ENCODE data around the gene SLC1A2.

The SLC1A2 gene

DNA sequence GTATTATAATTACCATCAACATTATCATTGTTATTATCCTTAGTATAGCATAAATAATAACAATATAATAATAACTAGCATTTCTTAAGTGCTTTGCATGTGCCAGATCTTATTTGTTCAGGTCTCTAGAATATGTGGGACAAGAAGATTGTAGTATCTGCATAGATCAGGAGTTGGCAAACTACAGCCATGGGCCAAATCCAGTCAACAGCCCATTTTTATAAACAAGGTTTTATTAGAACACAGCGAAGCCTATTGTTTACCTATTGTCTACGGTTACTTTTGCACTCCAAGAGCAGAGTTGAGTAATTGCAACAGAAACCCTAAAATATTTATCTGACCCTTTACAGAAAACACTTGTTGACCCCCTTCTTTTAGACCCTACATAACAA, 81.4 kb downstream of the SLC1A2 start:
- Histone ChIP-seq H3F3A (ENCODE audit: insufficient read depth) (no peaks in the 10 kb centered on the region), H3K9ac (ENCODE audit: low read length) (no peak overlapping the region), H3K36me3 (ENCODE audit: low read length) (no peaks in the 10 kb centered on the region), H4K20me1 (ENCODE audit: low read depth, low read length) (no peaks in the 10 kb centered on the region), H3K4me3 (ENCODE audit: insufficient read depth, low read length, poor library complexity, severe bottlenecking) (no peak overlapping the region), H3K27ac (ENCODE audit: low read depth, low read length) (no peak overlapping the region), H3K4me2 (ENCODE audit: low read depth, low read length, poor library complexity, severe bottlenecking) (no peak overlapping the region), H3K9me2 (replicated peaks; ENCODE audit: insufficient read depth, low read length) (no peaks in the 10 kb centered on the region), H3K27me3 (ENCODE audit: low read length) (no peaks in the 10 kb centered on the region), H2AFZ (ENCODE audit: low read depth, low read length, severe bottlenecking) (no peak overlapping the region), H3K9me3 (ENCODE audit: insufficient read depth, low read length) (no peaks in the 10 kb centered on the region), H3K79me2 (ENCODE audit: insufficient read depth, low read length) (no peaks in the 10 kb centered on the region)
- TF ChIP-seq, protein P1, sequence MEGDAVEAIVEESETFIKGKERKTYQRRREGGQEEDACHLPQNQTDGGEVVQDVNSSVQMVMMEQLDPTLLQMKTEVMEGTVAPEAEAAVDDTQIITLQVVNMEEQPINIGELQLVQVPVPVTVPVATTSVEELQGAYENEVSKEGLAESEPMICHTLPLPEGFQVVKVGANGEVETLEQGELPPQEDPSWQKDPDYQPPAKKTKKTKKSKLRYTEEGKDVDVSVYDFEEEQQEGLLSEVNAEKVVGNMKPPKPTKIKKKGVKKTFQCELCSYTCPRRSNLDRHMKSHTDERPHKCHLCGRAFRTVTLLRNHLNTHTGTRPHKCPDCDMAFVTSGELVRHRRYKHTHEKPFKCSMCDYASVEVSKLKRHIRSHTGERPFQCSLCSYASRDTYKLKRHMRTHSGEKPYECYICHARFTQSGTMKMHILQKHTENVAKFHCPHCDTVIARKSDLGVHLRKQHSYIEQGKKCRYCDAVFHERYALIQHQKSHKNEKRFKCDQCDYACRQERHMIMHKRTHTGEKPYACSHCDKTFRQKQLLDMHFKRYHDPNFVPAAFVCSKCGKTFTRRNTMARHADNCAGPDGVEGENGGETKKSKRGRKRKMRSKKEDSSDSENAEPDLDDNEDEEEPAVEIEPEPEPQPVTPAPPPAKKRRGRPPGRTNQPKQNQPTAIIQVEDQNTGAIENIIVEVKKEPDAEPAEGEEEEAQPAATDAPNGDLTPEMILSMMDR (IDR thresholded peaks at IDR 0.05; ENCODE audit: insufficient read depth, low read length, poor library complexity, severe bottlenecking): no peak
- TF ChIP-seq EZH2phosphoT487 (conservative IDR thresholded peaks at IDR 0.05; ENCODE audit: low read length): no peak

DNA sequence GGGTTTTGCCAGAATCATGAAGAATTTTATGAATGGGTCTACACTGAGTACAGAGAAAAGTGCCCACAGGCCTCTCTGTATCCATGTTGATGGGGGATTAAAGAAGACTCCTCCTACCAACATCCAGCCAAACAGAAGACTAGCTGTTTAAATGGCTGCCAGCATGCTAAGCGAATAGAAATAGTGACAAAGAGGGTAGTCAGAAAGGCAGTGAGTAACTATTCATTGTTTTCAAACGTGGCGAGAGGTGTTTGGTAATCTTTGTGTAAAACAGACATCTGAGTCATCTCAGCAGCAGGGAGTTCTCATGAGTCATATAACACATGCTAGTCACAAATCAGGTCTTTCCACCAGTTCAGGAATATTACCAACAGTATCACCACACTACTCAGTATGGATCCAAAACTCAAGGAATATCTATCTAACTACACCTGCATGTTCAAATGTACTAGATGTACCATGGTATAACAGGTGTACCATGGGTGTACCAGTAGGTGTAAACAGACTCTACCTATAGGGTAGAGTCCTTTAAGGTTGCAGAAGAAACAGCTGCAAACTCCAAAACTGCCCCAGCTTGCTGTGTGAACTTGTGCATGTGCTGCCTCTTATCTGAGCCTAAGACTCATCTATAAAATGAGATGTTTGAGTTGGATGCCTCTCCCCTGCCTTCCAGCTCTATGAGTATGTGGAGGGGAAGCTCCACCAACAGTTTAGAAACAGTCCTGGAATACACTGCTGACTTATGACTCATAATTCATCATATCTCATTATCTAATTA, 82.0 kb downstream of the SLC1A2 start:
- TF ChIP-seq, protein P1 (IDR thresholded peaks at IDR 0.05; ENCODE audit: insufficient read depth, low read length, poor library complexity, severe bottlenecking): no peak
- no peak for TF ChIP-seq EZH2phosphoT487 (conservative IDR thresholded peaks at IDR 0.05; ENCODE audit: low read length)
- no peak overlapping the region for H3K27ac ChIP-seq (ENCODE audit: low read depth, low read length)
- H3K9ac ChIP-seq (ENCODE audit: low read length): no peak overlapping the region

DNA sequence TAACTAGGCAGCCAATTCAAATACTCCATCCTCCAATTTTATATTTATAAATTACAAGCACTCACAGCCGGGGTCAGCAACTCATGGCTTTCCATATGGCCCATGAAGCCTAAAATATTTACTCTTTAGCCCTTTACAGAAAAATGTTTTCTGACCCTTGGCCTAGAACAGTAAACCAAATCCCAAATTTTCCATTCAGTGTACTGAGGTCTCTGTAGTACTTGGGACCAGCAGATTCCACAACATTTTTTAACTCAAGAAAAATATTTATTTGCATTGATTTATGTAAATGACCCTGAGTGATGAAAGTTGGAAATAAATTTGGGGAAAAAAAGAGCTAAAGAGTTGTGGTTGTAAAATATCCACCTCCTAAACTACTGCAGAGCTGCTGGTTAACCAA, 82.6 kb downstream of the SLC1A2 start:
- H3K79me2 ChIP-seq (ENCODE audit: insufficient read depth, low read length): no peaks in the 10 kb centered on the region
- no peaks in the 10 kb centered on the region for H3F3A ChIP-seq (ENCODE audit: insufficient read depth)
- H3K4me2 ChIP-seq (ENCODE audit: low read depth, low read length, poor library complexity, severe bottlenecking): no peak overlapping the region
- no peaks in the 10 kb centered on the region for H3K9me3 ChIP-seq (ENCODE audit: insufficient read depth, low read length)
- no peaks in the 10 kb centered on the region for H4K20me1 ChIP-seq (ENCODE audit: low read depth, low read length)
- H3K36me3 ChIP-seq (ENCODE audit: low read length): no peaks in the 10 kb centered on the region
- no peak for TF ChIP-seq EZH2phosphoT487 (conservative IDR thresholded peaks at IDR 0.05; ENCODE audit: low read length)
- TF ChIP-seq, protein P1 (IDR thresholded peaks at IDR 0.05; ENCODE audit: insufficient read depth, low read length, poor library complexity, severe bottlenecking): no peak
- H3K4me3 ChIP-seq (ENCODE audit: insufficient read depth, low read length, poor library complexity, severe bottlenecking): no peak overlapping the region
- no peaks in the 10 kb centered on the region for H3K9me2 ChIP-seq (replicated peaks; ENCODE audit: insufficient read depth, low read length)
- no peak overlapping the region for H2AFZ ChIP-seq (ENCODE audit: low read depth, low read length, severe bottlenecking)
- no peak overlapping the region for H3K9ac ChIP-seq (ENCODE audit: low read length)
- no peak overlapping the region for H3K27ac ChIP-seq (ENCODE audit: low read depth, low read length)
- H3K27me3 ChIP-seq (ENCODE audit: low read length): no peaks in the 10 kb centered on the region

More for the DNA sequence above, 82.0 kb downstream of the SLC1A2 start:
- no peaks in the 10 kb centered on the region for H3K36me3 ChIP-seq (ENCODE audit: low read length)
- H4K20me1 ChIP-seq (ENCODE audit: low read depth, low read length): no peaks in the 10 kb centered on the region
- H3K27me3 ChIP-seq (ENCODE audit: low read length): no peaks in the 10 kb centered on the region
- H3K79me2 ChIP-seq (ENCODE audit: insufficient read depth, low read length): no peaks in the 10 kb centered on the region
- no peaks in the 10 kb centered on the region for H3K9me3 ChIP-seq (ENCODE audit: insufficient read depth, low read length)
- H2AFZ ChIP-seq (ENCODE audit: low read depth, low read length, severe bottlenecking): no peak overlapping the region
- no peak overlapping the region for H3K4me3 ChIP-seq (ENCODE audit: insufficient read depth, low read length, poor library complexity, severe bottlenecking)
- no peaks in the 10 kb centered on the region for H3F3A ChIP-seq (ENCODE audit: insufficient read depth)
- no peaks in the 10 kb centered on the region for H3K9me2 ChIP-seq (replicated peaks; ENCODE audit: insufficient read depth, low read length)
- no peak overlapping the region for H3K4me2 ChIP-seq (ENCODE audit: low read depth, low read length, poor library complexity, severe bottlenecking)
